HG03196 (cell line): ENCODE results near the gene DNPEP.

ENCODE experiments used
- ATAC-seq: cut with Tn5 transposase; IDR thresholded peaks from one replicate; pipeline ENCODE4 v1.9.1; 2021; ENCODE audit not compliant: unreplicated experiment

DNPEP gene

GRCh38 chr2:219368690-219369191 is 19.0 kb downstream of the DNPEP start:
- no peak for ATAC-seq

GRCh38 chr2:219362524-219363164 is 25.1 kb downstream of the DNPEP start:
- peak; percentile 72 for ATAC-seq

GRCh38 chr2:219362072-219362471 is 25.6 kb downstream of the DNPEP start:
- no peak for ATAC-seq

- ATAC-seq: no peak
Measured at GRCh38 chr2:219358170-219359075, 29.3 kb downstream of the DNPEP start.

- ATAC-seq: no peak
Measured at GRCh38 chr2:219356834-219357233, 30.9 kb downstream of the DNPEP start.

GRCh38 chr2:219354582-219354981 is 33.1 kb downstream of the DNPEP start:
- ATAC-seq: no peak

- no peak for ATAC-seq
Measured at GRCh38 chr2:219353129-219353528, 34.6 kb downstream of the DNPEP start.

- ATAC-seq: no peak
Measured at GRCh38 chr2:219352448-219353023, 35.2 kb downstream of the DNPEP start.

- no peak for ATAC-seq
Measured at GRCh38 chr2:219350710-219351221, 36.9 kb downstream of the DNPEP start.

- ATAC-seq: no peak
Measured at GRCh38 chr2:219350215-219350614, 37.5 kb downstream of the DNPEP start.

- ATAC-seq: no peak
Measured at GRCh38 chr2:219344751-219345430, 42.8 kb downstream of the DNPEP start.

- no peak for ATAC-seq
Measured at GRCh38 chr2:219335373-219335786, 52.3 kb downstream of the DNPEP start.

GRCh38 chr2:219334076-219334475 is 53.6 kb downstream of the DNPEP start:
- ATAC-seq: no peak

GRCh38 chr2:219332542-219332941 is 55.2 kb downstream of the DNPEP start, which contains the start of gene RESP18:
TSS of gene RESP18 (minus strand) at chr2:219332744.
- ATAC-seq: no peak

- no peak for ATAC-seq
Measured at GRCh38 chr2:219331560-219332213, 56.0 kb downstream of the DNPEP start.

- no peak for ATAC-seq
Measured at GRCh38 chr2:219327719-219328118, 60.0 kb downstream of the DNPEP start.

- ATAC-seq: no peak
Measured at GRCh38 chr2:219325657-219326315, 61.9 kb downstream of the DNPEP start.

- ATAC-seq: no peak
Measured at GRCh38 chr2:219325136-219325535, 62.6 kb downstream of the DNPEP start.

GRCh38 chr2:219323434-219323833 is 64.3 kb downstream of the DNPEP start:
- no peak for ATAC-seq
